Astrocyte (in vitro differentiated cells and primary cell): ENCODE results near the gene MYO15A.

ENCODE experiments used
- EZH2 ChIP-seq: IDR thresholded peaks from 2 replicates; pipeline ENCODE4 v1.6.1; 2012; ENCODE audit warnings: mild to moderate bottlenecking, low read length, inconsistent platforms; ENCODE audit not compliant: insufficient read depth
- TF ChIP-seq, protein P1 (sequence below): IDR thresholded peaks from 2 replicates; pipeline ENCODE4 v1.5.1; 2011; ENCODE audit warnings: low read depth, mild to moderate bottlenecking, inconsistent platforms, low read length, moderate library complexity; ENCODE audit not compliant: insufficient read depth

GRCh38 chr17:18076936-18077335 lies 31.6 kb upstream of the MYO15A start:
- TF ChIP-seq EZH2, result no peak
- TF ChIP-seq, protein P1, sequence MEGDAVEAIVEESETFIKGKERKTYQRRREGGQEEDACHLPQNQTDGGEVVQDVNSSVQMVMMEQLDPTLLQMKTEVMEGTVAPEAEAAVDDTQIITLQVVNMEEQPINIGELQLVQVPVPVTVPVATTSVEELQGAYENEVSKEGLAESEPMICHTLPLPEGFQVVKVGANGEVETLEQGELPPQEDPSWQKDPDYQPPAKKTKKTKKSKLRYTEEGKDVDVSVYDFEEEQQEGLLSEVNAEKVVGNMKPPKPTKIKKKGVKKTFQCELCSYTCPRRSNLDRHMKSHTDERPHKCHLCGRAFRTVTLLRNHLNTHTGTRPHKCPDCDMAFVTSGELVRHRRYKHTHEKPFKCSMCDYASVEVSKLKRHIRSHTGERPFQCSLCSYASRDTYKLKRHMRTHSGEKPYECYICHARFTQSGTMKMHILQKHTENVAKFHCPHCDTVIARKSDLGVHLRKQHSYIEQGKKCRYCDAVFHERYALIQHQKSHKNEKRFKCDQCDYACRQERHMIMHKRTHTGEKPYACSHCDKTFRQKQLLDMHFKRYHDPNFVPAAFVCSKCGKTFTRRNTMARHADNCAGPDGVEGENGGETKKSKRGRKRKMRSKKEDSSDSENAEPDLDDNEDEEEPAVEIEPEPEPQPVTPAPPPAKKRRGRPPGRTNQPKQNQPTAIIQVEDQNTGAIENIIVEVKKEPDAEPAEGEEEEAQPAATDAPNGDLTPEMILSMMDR, result no peak
